Fibroblast of peridontal ligament (primary cell): ENCODE results near the gene PPP2R5D.
A peak's percentile ranks its signal among the peaks of the same experiment; 100 is the strongest.

Source experiments
- DNase-seq: peaks from one replicate; pipeline ENCODE4 v3.0.0-alpha.2; 2010; ENCODE audit errors: extremely low read depth

PPP2R5D gene

DNA sequence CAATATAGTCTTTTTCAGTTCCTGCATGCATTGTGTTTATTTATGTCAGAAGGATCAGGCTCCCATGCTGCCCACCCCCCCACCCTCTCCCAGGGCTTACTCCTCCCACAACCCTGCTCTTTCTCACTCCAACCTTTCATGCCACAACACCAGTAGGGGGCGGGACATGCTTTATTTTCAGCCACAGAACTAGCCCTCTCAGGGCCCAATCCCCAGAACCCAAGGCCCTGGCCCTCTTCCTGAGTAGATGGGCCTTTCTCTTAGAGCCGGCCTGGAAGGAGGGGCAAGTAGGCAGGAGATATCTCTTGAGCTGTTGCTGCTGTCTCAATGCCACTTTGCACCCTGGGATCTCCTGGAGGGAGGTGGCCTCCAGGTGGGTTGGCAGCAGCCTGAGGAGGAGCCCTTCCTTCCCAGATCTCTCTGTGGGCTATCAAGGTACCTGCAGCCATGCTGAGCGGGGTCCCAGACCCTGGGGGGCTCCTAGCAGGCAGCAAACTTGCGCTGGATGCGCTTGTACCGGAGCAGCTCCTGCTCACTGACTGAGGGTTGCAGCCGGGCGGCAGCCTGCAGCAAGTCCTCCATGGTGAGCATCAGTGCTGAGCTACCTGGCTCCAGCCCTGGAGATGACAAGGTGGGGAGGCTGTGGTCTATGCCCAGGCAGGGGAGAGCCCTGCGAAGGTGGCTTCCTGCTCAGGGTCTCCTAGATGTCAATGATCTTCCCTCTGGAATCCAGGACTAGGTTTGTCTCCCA, 20.3 kb upstream of the PPP2R5D start:
- peak; percentile 39 for DNase-seq

- no peak for DNase-seq
Observed at GRCh38 chr6:42966571-42966970, 17.8 kb upstream of the PPP2R5D start.

DNA sequence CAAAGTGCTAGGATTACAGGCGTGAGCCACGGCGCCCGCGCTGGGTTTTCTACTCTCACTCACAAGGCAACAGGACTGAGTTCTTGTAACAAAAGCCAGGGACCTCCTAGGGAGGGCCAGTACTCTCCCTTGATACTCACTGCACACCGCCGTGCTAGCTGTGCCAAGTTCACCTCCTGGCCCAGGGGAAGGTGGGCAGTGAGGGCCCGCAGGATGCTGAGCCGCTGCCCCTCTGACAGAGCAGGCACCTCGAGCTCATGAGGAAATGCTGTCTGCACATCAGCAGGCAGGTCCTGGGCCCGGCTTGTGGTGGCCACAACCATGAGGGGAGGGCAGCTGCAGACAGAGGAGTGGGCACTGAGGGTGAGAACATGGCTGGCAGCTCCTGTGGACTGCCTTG, 17.1 kb upstream of the PPP2R5D start:
- no peak for DNase-seq

- no peak for DNase-seq
Observed at GRCh38 chr6:42968126-42968701, 16.2 kb upstream of the PPP2R5D start.

- DNase-seq = no peak
Observed at GRCh38 chr6:42968783-42969182, 15.6 kb upstream of the PPP2R5D start.

- DNase-seq = no peak
Observed at GRCh38 chr6:42969431-42969830, 14.9 kb upstream of the PPP2R5D start.

DNA sequence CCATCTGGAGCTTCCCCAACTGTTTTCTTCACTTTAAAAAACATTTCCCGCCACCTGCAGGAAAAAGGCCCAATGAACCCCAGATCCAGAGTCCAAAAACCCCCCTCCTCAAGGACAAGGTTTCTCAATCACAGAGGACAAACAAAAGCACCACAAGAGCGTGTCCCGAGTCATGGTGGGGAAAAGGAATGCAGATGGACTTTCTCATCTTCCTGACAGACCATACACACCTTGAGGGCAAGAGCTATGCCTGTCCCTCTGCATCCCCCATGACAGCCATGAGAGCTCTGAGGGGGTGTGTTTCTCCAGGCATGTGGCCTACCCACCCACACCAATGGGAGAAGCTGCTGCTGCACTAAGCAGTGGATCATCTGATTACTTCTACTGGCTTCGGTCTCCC, 14.4 kb upstream of the PPP2R5D start:
- no peak for DNase-seq

DNA sequence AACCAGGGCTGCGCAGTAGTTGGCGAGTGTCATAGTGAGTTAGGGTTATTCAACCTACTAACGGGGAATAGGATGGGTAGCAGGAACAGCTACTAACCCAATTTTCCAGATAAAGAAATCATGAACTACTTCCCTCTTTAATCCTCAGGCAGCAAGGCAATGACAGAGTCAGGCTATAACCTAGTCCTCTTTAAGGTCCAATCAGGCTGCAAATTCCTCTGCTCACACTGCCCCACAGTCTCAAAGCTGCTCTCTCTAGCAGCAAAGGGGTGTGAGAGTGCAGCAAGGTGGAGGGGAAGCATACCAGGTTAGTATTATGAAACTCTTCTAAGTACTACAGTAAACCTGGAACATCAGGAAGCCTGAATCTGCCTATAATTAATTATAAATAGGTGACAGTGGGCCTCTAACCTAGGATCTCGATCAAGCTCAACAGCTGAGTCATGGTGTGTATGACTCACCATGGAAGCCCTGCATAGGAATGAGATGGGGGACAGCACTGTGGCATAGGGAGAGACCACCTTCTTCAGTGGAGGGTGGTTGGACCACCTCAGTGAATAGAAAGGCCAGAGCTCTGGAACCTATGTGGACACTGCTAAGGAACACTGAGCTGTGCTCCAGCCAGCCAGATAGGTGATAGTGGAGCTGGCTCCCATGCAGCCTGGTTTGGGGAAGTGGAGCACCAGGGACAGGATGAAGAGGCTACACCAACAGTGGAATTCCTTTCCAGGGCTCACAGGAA, 13.3 kb upstream of the PPP2R5D start:
- DNase-seq = no peak

- no peak for DNase-seq
Observed at GRCh38 chr6:42971746-42972327, 12.5 kb upstream of the PPP2R5D start.

- DNase-seq = no peak
Observed at GRCh38 chr6:42973926-42974325, 10.4 kb upstream of the PPP2R5D start.

- no peak for DNase-seq
Observed at GRCh38 chr6:42974919-42975505, 9.4 kb upstream of the PPP2R5D start.

DNA sequence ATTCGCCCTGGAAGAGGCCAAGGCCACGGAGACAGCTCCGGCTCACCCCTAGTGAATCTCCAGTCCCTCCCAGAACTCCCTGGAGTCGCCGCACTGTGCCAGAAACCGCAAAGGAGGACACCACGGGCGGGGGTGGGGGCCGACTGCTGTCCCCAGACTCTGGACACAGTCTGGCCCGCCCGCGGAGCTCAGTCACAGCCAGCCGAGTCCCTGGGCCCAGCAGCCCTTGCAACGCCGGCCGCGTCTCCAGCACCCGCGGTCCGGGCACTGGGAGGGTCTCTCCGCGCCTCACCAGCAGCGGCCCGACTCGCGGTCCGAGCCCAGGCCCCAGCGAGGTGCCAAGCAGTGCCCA, 5.9 kb upstream of the PPP2R5D start:
- no peak for DNase-seq

- peak; percentile 73 for DNase-seq
Observed at GRCh38 chr6:42978839-42979522, 5.4 kb upstream of the PPP2R5D start, which contains the start of gene PEX6. Gene PEX6, minus strand, starts transcription at chr6:42979181. Its CDS starts 31 bp downstream, at chr6:42979150.

DNA sequence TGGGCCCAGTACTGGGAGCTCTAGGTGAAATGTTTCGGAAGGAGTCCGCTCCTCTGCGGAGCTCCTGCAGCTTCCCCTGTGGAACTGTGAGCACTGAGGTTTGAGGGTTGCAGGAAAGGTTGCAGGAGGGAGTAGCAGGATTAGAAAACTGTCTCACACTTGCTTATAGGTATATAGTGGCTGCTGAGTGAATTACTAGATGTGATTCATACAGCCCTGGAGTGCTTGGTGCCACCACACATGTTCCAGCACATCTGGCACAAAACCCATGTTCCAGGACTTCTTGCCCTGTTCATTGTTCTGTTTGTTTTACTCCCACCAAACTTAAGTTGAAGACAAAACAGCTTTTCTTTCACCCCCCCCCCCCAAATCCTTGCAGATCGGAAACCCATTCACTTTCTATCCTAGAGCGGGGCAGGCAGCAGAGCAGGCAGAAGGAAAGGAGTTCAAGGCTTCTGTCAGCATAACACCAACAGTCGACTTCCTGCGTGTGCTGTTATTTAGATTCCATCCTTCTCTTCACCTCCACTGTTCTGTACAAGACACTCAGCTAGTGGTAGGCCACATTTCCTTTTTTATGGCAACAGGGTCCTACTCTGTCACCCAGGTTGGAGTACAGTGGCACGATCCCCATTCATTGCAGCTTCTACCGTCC, 4.7 kb upstream of the PPP2R5D start:
- DNase-seq = no peak

- DNase-seq = no peak
Observed at GRCh38 chr6:42981836-42982235, 2.5 kb upstream of the PPP2R5D start.

GRCh38 chr6:42984924-42985475, 630 bp downstream of the PPP2R5D start:
- no peak for DNase-seq

DNA sequence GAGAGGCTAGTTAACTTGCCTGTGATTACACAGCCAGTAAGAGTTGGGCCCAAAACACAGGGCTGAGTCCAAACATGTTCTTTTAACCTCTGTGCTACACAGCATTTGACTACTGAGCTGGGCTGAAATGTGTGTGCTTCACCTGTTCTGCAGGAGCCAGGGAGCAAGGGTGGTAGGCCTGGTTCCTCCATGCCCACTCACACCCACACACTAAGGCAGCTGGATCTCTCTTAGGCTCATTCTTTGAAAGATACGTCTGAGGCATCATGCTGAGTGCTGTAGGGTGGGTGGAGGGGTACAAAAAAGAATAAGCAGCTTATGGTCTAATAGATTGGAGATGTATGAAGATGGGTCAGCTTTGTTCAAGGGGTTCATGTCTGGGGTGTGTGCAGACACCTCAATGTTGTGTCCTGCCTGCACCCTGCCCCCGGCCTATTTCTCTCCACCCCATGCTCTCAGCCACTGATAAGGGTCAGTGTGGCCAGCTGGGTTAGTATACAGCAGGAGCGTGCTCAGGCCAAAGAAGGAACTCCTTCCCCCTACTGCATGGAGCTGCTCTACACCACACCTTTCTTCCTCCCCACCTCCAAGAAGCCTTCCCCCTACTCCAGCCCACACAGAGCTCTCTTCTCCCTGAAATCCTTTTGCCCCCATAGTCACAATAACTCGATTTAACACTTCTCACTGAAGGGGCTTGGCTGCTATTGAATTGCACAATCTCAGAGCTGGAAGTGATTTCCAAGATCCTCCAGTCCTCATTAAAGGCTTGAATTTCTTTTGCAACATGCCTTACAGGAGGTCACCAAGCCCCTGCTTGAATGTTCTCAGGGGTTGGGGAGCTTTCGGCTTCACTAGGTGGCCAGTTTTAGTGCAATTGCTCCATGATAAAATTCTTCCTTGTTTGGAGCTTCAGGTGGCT, 3.4 kb downstream of the PPP2R5D start:
- DNase-seq = no peak

DNA sequence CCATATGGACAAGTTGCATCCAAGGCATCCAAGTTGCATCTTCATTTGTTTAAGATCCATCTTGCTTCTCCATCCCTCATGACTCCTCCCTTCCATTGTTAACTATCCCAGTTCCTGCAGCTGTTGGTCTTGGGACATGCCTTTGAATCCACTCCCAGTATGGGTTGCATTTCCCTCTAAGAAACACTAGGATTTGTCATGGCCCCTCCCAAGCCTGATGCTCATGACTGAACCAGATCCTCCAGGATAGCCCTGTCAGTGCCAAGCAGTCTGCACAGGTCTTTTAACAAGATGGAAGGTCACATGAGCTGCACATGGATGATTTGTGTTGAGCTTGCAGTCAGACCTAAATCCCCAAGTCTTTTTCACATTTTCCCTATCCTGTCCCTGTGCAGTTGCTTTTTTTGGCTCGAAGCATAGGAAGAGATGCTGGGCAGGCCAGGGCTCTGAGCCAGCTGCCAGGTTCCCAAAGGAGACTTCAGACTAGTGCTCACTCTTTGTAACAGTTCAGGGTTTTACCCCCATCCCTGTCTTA, 4.2 kb downstream of the PPP2R5D start:
- DNase-seq = peak; percentile 76

DNA sequence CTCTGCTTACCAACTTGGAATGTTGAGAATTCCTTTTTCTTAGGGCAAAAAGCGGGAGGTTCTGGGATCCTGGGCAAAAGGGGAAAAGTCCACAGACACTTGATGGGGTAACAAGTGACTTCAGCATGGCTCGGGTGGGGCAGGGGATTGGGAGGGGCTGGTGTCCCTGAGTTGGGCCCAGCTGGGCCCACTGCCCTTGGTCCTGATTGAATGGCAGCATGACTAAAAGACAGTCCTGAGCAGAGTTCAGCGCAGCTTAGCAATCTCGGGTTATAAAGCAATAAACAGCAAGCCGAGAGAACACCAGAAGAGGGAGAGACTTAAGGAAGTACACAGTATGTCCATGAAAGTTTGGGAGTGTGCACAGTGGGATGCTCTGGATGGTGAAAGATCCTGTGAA, 5.6 kb downstream of the PPP2R5D start:
- DNase-seq = no peak
